Measurements from ENCODE around the gene ETV2.
A peak's percentile ranks its signal among the peaks of the same experiment; 100 is the strongest.
"Not testable (repeated sequence)": the region's sequence is repeated elsewhere in the genome, so short reads cannot be mapped to it uniquely, and the experiment has no call there.

Gene ETV2

DNA sequence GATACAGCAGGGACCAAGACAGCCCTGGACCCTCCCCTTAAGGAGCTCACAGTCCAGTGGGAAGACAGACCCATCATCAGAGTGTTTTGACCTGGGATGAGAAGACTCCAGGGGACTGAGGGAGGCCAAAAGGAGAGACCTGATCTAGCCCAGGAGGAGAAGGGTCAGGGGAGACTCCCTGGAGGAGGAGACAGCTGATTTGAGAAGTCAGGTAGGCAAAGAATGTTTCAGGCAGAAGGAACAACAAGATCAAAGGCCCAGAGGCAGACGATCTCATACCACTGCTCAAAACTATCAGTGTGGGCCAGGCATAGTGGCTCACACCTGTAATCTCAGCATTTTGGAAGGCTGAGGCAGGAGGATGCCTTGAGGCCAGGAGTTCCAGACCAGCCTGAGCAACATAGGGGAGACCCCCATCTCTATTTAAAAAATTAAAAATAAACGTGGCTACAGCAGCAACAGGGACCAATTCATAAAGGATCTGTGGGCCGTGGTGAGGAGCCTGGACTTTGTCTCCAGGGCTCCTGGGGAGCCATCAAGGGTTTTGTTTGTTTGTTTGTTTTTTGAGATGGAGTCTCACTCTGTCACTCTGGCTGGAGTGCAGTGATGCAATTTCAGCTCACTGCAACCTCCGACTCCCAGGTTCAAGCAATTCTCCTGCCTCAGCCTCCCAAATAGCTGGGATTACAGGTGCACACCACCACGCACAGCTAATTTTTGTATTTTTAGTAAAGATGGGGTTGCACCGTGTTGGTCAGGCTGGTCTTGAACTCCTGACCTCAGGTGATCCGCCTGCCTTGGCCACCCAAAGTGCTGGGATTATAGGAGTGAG is 4.4 kb downstream of the ETV2 start:
- peaks cover 8% of the 10 kb centered on the region for H3K4me1 ChIP-seq (ENCODE audit: control insufficient read depth, insufficient read depth, low read length)
- H3K4me3 ChIP-seq (ENCODE audit: low read depth, low read length): no peak overlapping the region
- H3K36me3 ChIP-seq (ENCODE audit: control insufficient read depth, insufficient read depth, low read length): peaks cover 2% of the 10 kb centered on the region
- H3K9me3 ChIP-seq (ENCODE audit: control insufficient read depth, insufficient read depth, low read length): no peaks in the 10 kb centered on the region
- peaks cover 26% of the 10 kb centered on the region for H3K27me3 ChIP-seq (ENCODE audit: control insufficient read depth, insufficient read depth, low read length)
- H3K9ac ChIP-seq (ENCODE audit: low read depth, low read length): no peak overlapping the region

DNA sequence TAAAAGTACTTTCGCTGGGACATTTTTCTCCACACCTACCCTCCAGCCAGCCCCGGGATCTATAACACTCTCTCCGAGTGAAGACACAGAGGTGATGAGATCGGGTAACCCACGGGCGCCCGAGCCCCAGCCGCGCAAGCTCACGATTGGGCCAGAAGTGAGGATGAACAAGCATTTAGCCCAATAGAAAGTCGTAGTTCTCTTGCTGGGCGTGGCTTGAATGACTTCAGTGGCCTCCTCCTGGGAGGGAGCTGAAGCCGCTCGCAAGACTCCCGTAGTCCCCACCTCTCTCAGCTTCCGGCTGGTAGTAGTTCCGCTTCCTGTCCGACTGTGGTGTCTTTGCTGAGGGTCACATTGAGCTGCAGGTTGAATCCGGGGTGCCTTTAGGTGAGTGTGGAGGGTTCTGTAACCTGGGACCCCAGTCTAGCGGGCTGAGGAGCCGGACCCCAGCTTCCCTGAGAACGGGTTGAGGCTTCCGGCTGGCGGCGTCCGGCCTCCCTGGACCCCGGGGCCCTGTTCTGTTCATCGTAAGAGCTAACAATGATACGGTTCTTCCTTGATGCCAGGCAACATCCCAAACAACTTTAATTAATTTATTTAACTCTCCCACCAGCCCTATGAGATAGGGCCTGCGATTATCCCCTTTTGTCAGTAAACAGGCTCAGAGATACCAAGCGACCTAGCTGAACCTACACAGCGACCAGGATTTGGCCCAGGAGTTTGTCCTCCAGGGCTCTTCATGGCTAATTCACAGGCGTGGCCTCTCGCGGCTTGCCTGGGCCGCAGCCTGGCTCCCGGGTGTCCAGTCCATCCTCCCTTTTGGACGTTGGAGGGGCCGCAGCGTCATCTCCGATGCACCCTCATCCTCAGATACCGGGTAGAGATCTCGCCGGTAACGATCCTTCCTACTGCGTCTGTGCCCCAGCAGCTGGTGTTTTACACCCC is 6.7 kb downstream of the ETV2 start, which contains the start of gene COX6B1:
TSS of gene COX6B1 (plus strand) at position 307 of the 945 bp plus-strand sequence. CDS start 2,921 bp downstream, outside the sequence.
- peaks cover 17% of the 10 kb centered on the region for H3K27me3 ChIP-seq (ENCODE audit: control insufficient read depth, insufficient read depth, low read length)

GRCh38 chr19:35650581-35650980 is 9.0 kb downstream of the ETV2 start:
- H3K9ac ChIP-seq (ENCODE audit: low read depth, low read length): no peak overlapping the region
- peaks cover 21% of the 10 kb centered on the region for H3K36me3 ChIP-seq (ENCODE audit: control insufficient read depth, insufficient read depth, low read length)
- H3K4me1 ChIP-seq (ENCODE audit: control insufficient read depth, insufficient read depth, low read length): no peaks in the 10 kb centered on the region
- H3K4me3 ChIP-seq (ENCODE audit: low read depth, low read length): no peak overlapping the region
- H3K27me3 ChIP-seq (ENCODE audit: control insufficient read depth, insufficient read depth, low read length): peaks cover 12% of the 10 kb centered on the region
- no peaks in the 10 kb centered on the region for H3K9me3 ChIP-seq (ENCODE audit: control insufficient read depth, insufficient read depth, low read length)

More for the DNA sequence above, 6.7 kb downstream of the ETV2 start, which contains the start of gene COX6B1:
- Histone ChIP-seq H3K9ac (ENCODE audit: low read depth, low read length) (peak within 1 kb of the TSS; percentile 83), H3K9me3 (ENCODE audit: control insufficient read depth, insufficient read depth, low read length) (no peaks in the 10 kb centered on the region), H3K4me3 (ENCODE audit: low read depth, low read length) (peak within 1 kb of the TSS; percentile 85), H3K36me3 (ENCODE audit: control insufficient read depth, insufficient read depth, low read length) (peaks cover 9% of the 10 kb centered on the region), H3K4me1 (ENCODE audit: control insufficient read depth, insufficient read depth, low read length) (peaks cover 3% of the 10 kb centered on the region)

- H3K4me3 ChIP-seq (ENCODE audit: low read depth, low read length); H3K4me1 ChIP-seq (ENCODE audit: control insufficient read depth, insufficient read depth, low read length); H3K27me3 ChIP-seq (ENCODE audit: control insufficient read depth, insufficient read depth, low read length); H3K9ac ChIP-seq (ENCODE audit: low read depth, low read length); H3K9me3 ChIP-seq (ENCODE audit: control insufficient read depth, insufficient read depth, low read length): not testable (repeated sequence)
- peaks cover 36% of the 10 kb centered on the region for H3K36me3 ChIP-seq (ENCODE audit: control insufficient read depth, insufficient read depth, low read length)
These were observed 13.3 kb downstream of the ETV2 start for GRCh38 chr19:35654828-35655227.

GRCh38 chr19:35655600-35655999 is 14.1 kb downstream of the ETV2 start:
- Histone ChIP-seq H3K27me3 (ENCODE audit: control insufficient read depth, insufficient read depth, low read length) (no peaks in the 10 kb centered on the region), H3K4me3 (ENCODE audit: low read depth, low read length) (no peak overlapping the region), H3K9me3 (ENCODE audit: control insufficient read depth, insufficient read depth, low read length) (no peaks in the 10 kb centered on the region), H3K9ac (ENCODE audit: low read depth, low read length) (no peak overlapping the region), H3K4me1 (ENCODE audit: control insufficient read depth, insufficient read depth, low read length) (no peaks in the 10 kb centered on the region), H3K36me3 (ENCODE audit: control insufficient read depth, insufficient read depth, low read length) (peaks cover 36% of the 10 kb centered on the region)

- no peaks in the 10 kb centered on the region for H3K27me3 ChIP-seq (ENCODE audit: control insufficient read depth, insufficient read depth, low read length)
- H3K9ac ChIP-seq (ENCODE audit: low read depth, low read length): no peak overlapping the region
- no peaks in the 10 kb centered on the region for H3K9me3 ChIP-seq (ENCODE audit: control insufficient read depth, insufficient read depth, low read length)
- H3K4me3 ChIP-seq (ENCODE audit: low read depth, low read length): no peak overlapping the region
- H3K36me3 ChIP-seq (ENCODE audit: control insufficient read depth, insufficient read depth, low read length): peaks cover 31% of the 10 kb centered on the region
- no peaks in the 10 kb centered on the region for H3K4me1 ChIP-seq (ENCODE audit: control insufficient read depth, insufficient read depth, low read length)
These were observed 15.2 kb downstream of the ETV2 start for GRCh38 chr19:35656700-35657099.

DNA sequence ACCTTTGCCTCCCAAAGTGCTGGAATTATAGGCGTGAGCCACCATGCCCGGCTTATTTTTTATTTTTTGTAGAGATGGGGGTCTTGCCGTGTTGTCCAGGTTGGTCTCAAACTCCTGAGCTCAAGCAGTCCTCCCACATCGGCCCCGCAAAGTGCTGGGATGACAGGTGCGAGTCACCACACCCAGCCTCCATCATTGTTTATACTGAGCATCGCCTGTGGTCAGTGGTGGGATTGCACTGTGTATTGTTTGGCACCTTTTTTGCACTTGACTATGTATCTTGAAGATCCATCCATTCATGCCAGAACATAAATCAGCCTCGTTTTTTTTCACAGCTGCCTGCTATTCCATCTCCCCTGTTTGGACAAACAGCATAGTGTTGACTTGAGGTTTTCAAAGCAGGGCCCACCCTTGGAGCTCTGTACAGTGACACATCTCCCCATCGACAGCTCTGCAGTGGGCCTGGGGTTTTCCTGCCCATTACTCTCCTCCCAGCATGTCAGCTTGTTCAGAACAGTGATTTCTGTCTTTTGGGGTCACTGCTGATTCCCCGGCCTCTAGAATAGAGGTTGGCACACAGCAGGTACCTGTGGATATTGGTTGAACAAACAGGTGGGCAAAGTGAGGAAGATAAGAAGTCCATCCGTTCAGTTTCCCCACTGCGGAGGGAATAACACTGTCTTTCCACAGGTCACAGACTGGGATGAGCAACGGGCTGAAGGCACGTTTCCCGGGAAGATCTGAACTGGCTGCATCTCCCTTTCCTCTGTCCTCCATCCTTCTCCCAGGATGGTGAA is 16.6 kb downstream of the ETV2 start:
- Histone ChIP-seq H3K4me3 (ENCODE audit: low read depth, low read length) (no peak overlapping the region), H3K36me3 (ENCODE audit: control insufficient read depth, insufficient read depth, low read length) (peaks cover 27% of the 10 kb centered on the region), H3K9me3 (ENCODE audit: control insufficient read depth, insufficient read depth, low read length) (no peaks in the 10 kb centered on the region), H3K4me1 (ENCODE audit: control insufficient read depth, insufficient read depth, low read length) (no peaks in the 10 kb centered on the region), H3K27me3 (ENCODE audit: control insufficient read depth, insufficient read depth, low read length) (no peaks in the 10 kb centered on the region), H3K9ac (ENCODE audit: low read depth, low read length) (no peak overlapping the region)

DNA sequence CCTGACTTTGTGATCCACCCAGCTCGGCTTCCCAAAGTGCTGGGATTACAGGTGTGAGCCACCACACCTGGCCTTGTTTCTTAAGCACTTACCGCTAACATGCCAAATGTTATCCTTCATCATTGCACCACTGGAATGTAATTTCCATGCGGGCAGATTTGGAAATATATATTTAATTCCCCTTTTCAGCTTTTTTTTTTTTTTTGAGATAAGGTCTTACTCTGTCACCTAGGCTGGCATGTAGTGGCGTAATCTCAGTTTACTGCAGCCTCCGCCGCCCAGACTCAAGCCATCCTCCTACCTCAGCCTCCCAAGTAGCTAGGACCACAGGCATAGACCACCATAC is 20.4 kb downstream of the ETV2 start:
- no peak overlapping the region for H3K9ac ChIP-seq (ENCODE audit: low read depth, low read length)
- H3K4me3 ChIP-seq (ENCODE audit: low read depth, low read length): no peak overlapping the region
- H3K9me3 ChIP-seq (ENCODE audit: control insufficient read depth, insufficient read depth, low read length): no peaks in the 10 kb centered on the region
- no peaks in the 10 kb centered on the region for H3K27me3 ChIP-seq (ENCODE audit: control insufficient read depth, insufficient read depth, low read length)
- no peaks in the 10 kb centered on the region for H3K4me1 ChIP-seq (ENCODE audit: control insufficient read depth, insufficient read depth, low read length)
- H3K36me3 ChIP-seq (ENCODE audit: control insufficient read depth, insufficient read depth, low read length): peaks cover 6% of the 10 kb centered on the region

DNA sequence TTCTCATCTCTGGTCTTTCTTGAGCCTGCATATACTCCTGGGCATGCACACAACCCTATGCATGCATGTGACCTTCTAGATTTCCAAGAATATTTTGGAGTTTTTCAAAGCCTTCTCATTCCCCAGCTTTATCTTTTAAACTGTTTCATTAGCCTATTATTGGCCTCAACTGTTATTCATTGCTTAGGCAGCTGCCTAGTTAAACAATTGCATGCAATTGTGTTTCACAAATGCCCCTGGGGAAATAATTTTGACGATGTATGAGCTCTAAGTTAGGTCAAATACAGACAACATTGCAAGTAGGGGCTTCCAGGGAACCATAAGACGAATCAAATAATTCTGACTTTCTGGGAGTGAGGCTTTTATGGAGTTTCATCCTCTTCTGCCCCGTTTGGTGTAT is 22.4 kb downstream of the ETV2 start:
- Histone ChIP-seq H3K4me3 (ENCODE audit: low read depth, low read length) (no peak overlapping the region), H3K36me3 (ENCODE audit: control insufficient read depth, insufficient read depth, low read length) (no peaks in the 10 kb centered on the region), H3K9me3 (ENCODE audit: control insufficient read depth, insufficient read depth, low read length) (no peaks in the 10 kb centered on the region), H3K27me3 (ENCODE audit: control insufficient read depth, insufficient read depth, low read length) (peaks cover 2% of the 10 kb centered on the region), H3K9ac (ENCODE audit: low read depth, low read length) (no peak overlapping the region), H3K4me1 (ENCODE audit: control insufficient read depth, insufficient read depth, low read length) (no peaks in the 10 kb centered on the region)

DNA sequence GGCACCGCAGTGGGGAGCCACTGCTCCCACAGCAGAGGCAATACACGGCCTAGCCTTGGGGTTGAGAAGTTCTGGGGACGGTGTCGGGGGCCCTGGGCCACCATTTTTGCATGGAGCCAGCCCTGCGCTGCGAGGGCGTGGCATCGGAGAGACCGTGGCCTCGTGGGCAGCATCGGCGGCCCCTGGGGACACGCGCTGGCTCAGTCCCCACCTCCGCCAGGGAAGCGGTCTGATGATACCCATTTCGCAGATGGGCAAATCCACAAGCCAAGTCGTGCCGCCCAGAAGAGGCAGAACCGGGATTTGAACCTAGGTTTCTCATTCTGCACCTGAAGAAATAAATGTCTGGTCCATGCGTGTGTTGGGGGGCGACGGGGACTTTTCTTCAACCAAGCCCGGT is 23.6 kb downstream of the ETV2 start:
- Histone ChIP-seq H3K36me3 (ENCODE audit: control insufficient read depth, insufficient read depth, low read length) (no peaks in the 10 kb centered on the region), H3K9me3 (ENCODE audit: control insufficient read depth, insufficient read depth, low read length) (no peaks in the 10 kb centered on the region), H3K9ac (ENCODE audit: low read depth, low read length) (no peak overlapping the region), H3K4me1 (ENCODE audit: control insufficient read depth, insufficient read depth, low read length) (no peaks in the 10 kb centered on the region), H3K27me3 (ENCODE audit: control insufficient read depth, insufficient read depth, low read length) (peaks cover 9% of the 10 kb centered on the region), H3K4me3 (ENCODE audit: low read depth, low read length) (no peak overlapping the region)

DNA sequence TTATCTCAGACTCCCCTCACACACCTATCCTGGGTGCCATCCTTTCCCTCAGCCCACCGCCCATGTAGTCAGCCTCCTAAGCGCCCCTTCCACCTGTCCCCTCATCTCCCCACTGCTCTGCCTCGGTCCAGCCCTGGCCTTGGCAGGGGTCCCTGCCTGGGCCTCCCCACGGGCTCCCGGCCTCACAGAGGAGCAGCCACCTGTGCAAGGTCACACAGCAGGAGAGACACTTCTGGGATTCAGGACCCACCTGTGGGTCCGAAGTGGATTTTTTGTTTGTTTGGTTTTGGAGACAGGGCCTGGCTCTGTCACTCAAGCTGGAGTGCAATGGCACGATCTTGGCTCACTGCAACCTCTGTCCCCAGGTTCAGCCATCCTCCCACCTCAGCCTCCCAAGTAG is 24.1 kb downstream of the ETV2 start:
- H3K36me3 ChIP-seq (ENCODE audit: control insufficient read depth, insufficient read depth, low read length): no peaks in the 10 kb centered on the region
- H3K9ac ChIP-seq (ENCODE audit: low read depth, low read length): no peak overlapping the region
- H3K4me3 ChIP-seq (ENCODE audit: low read depth, low read length): no peak overlapping the region
- H3K4me1 ChIP-seq (ENCODE audit: control insufficient read depth, insufficient read depth, low read length): no peaks in the 10 kb centered on the region
- H3K27me3 ChIP-seq (ENCODE audit: control insufficient read depth, insufficient read depth, low read length): peaks cover 9% of the 10 kb centered on the region
- no peaks in the 10 kb centered on the region for H3K9me3 ChIP-seq (ENCODE audit: control insufficient read depth, insufficient read depth, low read length)

Data from iPS-15b (cell line).